Measurements from ENCODE around the gene MUS81.

GRCh38 chr11:65859812-65860277 is 388 bp upstream of the MUS81 start:
- TF ChIP-seq CTCF (IDR thresholded peaks at IDR 0.05; ENCODE audit: low read length) (no peak), EZH2 (optimal IDR thresholded peaks at IDR 0.05; ENCODE audit: low read depth, low read length) (no peak), EZH2phosphoT487 (IDR thresholded peaks at IDR 0.05; ENCODE audit: low read length) (no peak)
